MG63 (cell line): Measurements from ENCODE around the gene DNAAF1. TPM values are rescaled to one million over a fixed set of nuclear protein-coding genes. Genes with fewer than 3 reads are reported as not detected.
"Not testable (repeated sequence)": the region's sequence is repeated elsewhere in the genome, so short reads cannot be mapped to it uniquely, and the experiment has no call there.

Experiments
- DNase-seq: peaks from one replicate; pipeline ENCODE4 v3.0.0-alpha.2; 2020
- H3K27me3 ChIP-seq: fragments of 250-450 bp; sonication (Bioruptor Pico); 2 replicates; pipeline ENCODE4 v1.5.1; 2020; ENCODE audit warnings: mild to moderate bottlenecking, moderate library complexity
- H3K36me3 ChIP-seq: fragments of 250-450 bp; sonication (Bioruptor Pico); 2 replicates; pipeline ENCODE4 v1.5.1; 2020; ENCODE audit warnings: mild to moderate bottlenecking, moderate library complexity
- H3K4me3 ChIP-seq: fragments of 250-450 bp; sonication (Bioruptor Pico); 2 replicates; pipeline ENCODE4 v1.5.1; 2020; ENCODE audit warnings: mild to moderate bottlenecking, moderate library complexity
- H3K9me3 ChIP-seq: fragments of 250-450 bp; sonication (Bioruptor Pico); 2 replicates; pipeline ENCODE4 v1.5.1; 2020; ENCODE audit warnings: mild to moderate bottlenecking, moderate library complexity
- total RNA-seq: library from RNA; depleted of rRNA; stranded (reverse); fragments of >200 nt; shearing (Covaris generic); gene quantifications from 2 replicates; pipeline ENCODE4 v1.2.3, GENCODE V29; 2014; ENCODE audit warnings: low replicate concordance

Gene DNAAF1
- total RNA-seq, 1 experiment from 2014 or later = not detected

DNA sequence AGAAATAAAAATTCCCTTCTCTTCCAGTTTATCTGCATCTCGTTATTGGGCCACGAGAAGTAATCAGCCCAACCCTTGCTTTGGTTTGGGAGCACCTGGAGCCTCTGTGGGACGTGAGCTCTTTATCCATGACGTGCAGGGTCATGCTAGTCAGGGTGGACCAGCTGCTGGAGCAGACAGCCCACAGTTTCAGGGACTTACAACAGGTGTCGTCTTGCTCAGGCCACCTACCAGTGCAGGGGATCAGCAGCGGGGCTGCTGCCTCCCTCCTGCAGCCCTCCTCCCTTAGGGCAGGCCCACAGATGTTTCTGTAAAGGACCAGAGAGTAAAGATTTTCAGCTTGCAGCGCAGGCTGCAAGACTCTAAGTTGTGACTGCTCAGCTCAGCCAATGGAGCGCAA lies 62.8 kb downstream of the DNAAF1 start:
- no peak for DNase-seq
- Histone ChIP-seq H3K9me3 (no peaks in the 10 kb centered on the region), H3K4me3 (no peak overlapping the region), H3K36me3 (no peaks in the 10 kb centered on the region), H3K27me3 (no peaks in the 10 kb centered on the region)

DNA sequence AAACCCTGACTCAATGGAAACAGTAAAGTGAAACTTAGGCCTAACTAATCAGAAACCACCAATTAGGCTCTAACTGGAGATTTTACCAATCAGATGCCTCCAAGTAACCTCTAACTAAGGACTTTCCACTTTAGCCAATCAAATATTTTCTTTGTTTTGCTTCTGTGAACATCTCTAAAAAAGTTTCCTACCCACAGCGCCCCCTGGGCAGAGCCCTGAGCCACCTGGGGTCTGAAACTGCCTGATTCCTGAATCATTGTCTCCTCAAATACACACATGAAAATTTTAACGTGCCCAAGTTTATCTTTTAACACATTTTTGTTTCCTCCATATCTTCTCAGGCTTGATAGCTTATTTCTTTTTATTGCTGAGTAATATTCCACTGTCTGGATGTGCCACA lies 64.9 kb downstream of the DNAAF1 start:
- DNase-seq = no peak
- no peaks in the 10 kb centered on the region for H3K36me3 ChIP-seq

DNA sequence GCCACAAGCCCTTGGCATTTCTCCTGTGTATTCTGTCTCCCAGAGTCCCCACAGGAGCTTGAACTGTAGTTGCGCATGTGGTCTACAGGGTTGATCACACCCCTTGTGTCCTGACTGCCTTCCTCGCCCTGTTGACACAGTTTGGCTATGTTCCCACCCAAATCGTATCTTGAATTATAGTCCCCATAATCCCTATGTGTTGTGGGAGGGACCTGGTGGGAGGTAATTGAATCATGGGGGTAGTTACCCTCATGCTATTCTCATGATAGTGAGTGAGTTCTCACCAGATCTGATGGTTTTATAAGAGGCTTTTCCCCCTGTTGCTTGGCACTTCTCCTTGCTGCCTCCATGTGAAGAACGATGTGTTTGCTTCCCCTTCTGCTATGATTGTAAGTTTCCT lies 67.0 kb downstream of the DNAAF1 start:
- Histone ChIP-seq H3K36me3 (no peaks in the 10 kb centered on the region), H3K4me3 (no peak overlapping the region), H3K9me3 (no peaks in the 10 kb centered on the region), H3K27me3 (no peaks in the 10 kb centered on the region)
- no peak for DNase-seq

More for the DNA sequence above, 64.9 kb downstream of the DNAAF1 start:
- H3K4me3 ChIP-seq = no peak overlapping the region
- H3K9me3 ChIP-seq = no peaks in the 10 kb centered on the region
- no peaks in the 10 kb centered on the region for H3K27me3 ChIP-seq

DNA sequence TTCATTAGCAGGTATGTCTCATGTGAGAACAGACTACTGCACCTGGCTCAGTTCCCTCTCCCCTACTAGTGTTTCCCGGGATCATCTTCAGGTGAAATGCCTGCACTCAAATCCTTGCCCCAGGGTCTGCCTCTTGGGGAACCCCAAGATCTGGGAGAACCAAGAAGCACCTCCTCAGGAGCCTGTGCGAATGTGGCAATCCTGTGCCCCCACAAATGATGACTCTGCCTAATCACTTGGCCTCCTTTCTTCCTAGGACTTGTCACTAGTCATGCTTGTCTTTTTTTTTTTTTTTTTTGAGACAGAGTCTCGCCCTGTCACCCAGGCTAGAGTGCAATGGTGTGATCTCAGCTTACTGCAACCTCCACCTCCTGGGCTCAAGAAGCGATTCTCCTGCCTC lies 67.5 kb downstream of the DNAAF1 start:
- DNase-seq = no peak
- Histone ChIP-seq H3K9me3 (no peaks in the 10 kb centered on the region), H3K27me3 (no peaks in the 10 kb centered on the region), H3K4me3 (no peak overlapping the region), H3K36me3 (no peaks in the 10 kb centered on the region)

DNA sequence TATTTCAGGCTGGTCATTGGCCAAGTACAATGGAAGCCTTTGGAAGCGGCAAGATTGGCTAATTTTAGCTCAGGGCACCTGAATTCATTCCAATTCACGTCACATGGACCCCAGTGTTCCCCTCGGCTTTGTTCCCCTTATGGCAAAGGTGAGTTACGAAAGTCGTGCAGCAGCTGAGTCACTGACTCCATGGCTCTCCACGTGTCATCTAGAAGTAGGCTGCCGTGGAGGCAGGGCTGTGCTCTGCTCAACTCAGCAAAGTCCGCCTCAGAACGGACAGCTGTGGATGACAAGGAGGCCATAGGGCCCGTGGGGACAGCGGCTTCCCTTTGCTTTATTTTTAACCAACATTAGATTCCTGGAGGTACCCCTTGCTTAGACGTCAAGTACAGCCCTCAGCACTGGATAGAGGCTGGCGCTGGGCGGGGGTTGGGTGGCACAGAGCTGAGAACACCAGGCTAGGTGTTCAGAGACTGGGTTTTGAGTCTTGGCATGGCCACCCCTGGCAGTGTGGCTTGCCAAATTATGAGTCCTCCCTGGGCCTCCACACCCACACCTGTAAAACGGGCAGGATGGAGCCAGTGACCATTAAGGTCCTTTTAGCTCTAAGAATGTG lies 69.5 kb downstream of the DNAAF1 start:
- H3K36me3 ChIP-seq = no peaks in the 10 kb centered on the region
- H3K4me3 ChIP-seq = no peak overlapping the region
- H3K9me3 ChIP-seq = no peaks in the 10 kb centered on the region
- DNase-seq = no peak
- H3K27me3 ChIP-seq = no peaks in the 10 kb centered on the region

DNA sequence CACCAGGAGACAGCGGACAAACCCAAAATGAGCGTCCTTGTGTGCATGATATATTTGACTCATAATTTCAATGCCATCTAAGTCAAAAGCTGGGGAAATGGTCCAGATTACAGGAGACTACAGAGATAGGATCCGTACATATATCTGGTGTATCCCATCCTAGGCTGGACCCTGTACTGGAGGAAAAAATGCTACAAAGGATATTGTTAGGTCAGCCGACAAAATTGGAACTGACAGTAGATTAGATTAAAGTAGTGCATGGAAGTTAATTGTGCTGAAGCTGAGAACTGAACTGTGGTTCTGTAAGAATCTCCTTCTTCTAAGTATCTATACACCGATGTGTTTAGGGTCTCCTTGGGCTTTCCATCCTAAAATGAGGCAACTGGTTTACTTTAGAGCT lies 70.4 kb downstream of the DNAAF1 start:
- H3K27me3 ChIP-seq = no peaks in the 10 kb centered on the region
- DNase-seq = no peak
- H3K9me3 ChIP-seq = no peaks in the 10 kb centered on the region
- H3K4me3 ChIP-seq = no peak overlapping the region
- no peaks in the 10 kb centered on the region for H3K36me3 ChIP-seq

DNA sequence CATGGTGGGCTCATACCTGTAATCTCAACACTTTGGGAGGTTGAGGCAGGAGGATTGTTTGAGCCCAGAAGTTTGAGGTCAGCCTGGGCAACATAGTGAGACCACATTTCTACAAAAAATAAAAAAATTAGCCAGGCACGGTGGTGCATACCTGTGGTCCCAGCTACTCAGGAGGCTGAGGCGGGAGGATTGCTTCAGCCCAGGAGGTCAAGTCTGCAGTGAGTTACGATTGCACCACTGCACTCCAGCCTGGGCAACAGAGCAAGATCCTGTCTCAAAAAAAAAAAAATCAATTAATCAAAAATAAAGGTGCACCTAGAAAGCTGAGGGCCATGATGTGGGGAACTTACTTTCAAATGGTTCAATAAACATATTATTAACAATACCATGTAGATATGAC lies 71.0 kb downstream of the DNAAF1 start:
- H3K27me3 ChIP-seq, H3K36me3 ChIP-seq, H3K4me3 ChIP-seq, H3K9me3 ChIP-seq, DNase-seq: not testable (repeated sequence)

DNA sequence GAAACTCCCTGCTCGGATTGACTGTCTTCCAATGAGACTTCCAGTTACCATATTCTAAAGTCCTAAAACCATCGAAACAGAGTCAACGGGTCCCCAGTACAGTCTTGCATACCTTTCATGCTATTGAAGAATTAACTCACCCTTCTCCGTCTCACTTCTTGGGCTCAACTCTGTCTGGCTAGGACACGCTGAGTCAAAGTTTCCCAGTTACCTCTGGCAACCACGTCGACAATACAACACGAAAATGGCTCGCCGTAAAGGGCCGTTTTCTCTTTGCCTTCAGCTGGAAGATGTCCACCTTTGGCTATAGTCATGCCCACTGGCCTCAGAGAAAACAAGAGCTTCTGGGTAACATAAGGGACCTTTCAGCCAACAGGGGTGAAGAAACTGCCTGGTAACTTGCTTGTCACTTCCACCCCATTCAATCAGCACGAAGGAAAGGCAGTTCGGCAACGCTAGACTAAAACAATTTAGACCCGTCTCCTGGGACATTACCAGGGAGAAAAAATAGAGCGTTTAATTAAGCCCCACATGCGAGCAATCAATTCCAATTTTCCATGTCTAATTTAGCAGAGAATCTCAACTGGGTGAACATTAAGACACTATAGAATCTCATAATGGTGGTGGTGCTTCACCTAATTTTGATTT lies 73.2 kb downstream of the DNAAF1 start:
- no peaks in the 10 kb centered on the region for H3K36me3 ChIP-seq
- DNase-seq = no peak
- H3K27me3 ChIP-seq = no peaks in the 10 kb centered on the region
- no peak overlapping the region for H3K4me3 ChIP-seq
- H3K9me3 ChIP-seq = no peaks in the 10 kb centered on the region

DNA sequence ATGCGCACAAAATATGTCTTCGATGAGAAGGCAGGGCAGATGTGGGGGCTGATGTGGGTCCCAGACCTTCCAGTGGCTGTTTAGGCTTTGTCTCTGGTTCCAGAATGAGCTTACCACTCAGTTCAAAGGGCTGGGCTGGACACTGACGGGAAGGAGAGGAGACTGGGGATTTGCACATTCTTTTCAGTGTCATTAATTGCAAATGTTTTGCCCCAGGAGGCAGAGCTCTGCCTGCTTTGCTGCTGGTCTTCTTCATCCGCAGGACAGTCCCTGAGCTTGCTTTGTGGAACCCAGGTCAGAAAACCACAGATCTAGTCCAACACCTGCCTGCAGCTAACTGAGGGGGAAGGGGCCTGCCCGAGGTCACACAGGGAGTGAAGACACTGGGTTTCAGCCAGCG lies 73.8 kb downstream of the DNAAF1 start:
- Histone ChIP-seq H3K36me3 (no peaks in the 10 kb centered on the region), H3K27me3 (no peaks in the 10 kb centered on the region), H3K4me3 (no peak overlapping the region), H3K9me3 (no peaks in the 10 kb centered on the region)
- no peak for DNase-seq

DNA sequence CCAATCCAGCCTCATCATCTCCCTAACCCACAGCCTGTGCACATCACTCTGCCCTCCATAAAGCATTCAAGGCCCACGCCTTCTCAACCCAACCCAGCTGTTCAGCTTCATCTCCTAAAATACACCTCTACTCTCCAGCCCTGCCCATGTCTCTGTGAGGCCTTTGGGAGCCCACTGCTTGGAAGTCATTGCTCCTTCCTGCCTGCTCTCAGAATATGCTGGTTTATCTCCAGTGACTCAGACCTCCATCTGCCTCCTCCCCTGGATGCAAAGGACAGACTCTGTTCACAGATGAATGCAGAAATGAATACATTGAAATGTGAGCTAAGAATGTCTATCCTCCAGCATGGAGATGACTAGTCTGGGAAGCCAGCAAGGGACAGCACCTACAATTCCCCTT lies 75.7 kb downstream of the DNAAF1 start:
- H3K27me3 ChIP-seq = no peaks in the 10 kb centered on the region
- no peak overlapping the region for H3K4me3 ChIP-seq
- no peak for DNase-seq
- no peaks in the 10 kb centered on the region for H3K9me3 ChIP-seq
- no peaks in the 10 kb centered on the region for H3K36me3 ChIP-seq

DNA sequence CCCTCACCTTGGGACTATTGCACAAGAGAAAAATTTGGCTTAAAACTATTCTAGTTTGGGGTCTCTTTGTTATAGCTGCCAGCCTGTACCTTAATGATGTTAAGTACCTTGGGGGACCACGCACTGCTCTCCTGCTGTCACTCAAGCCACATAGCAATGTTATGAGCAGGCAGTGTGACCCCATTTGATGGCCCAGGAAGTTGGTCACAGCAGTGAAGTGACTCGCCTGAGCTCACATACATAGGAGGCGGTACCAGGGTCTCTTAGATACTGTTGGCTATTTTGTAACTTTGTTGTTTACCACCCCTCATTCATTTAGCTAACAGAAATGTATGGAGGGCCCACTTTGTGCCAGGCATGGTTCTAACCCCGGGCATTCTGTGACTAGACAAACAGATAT lies 78.3 kb downstream of the DNAAF1 start:
- H3K9me3 ChIP-seq = no peaks in the 10 kb centered on the region
- H3K36me3 ChIP-seq = no peaks in the 10 kb centered on the region
- no peak overlapping the region for H3K4me3 ChIP-seq
- DNase-seq = no peak
- no peaks in the 10 kb centered on the region for H3K27me3 ChIP-seq

DNA sequence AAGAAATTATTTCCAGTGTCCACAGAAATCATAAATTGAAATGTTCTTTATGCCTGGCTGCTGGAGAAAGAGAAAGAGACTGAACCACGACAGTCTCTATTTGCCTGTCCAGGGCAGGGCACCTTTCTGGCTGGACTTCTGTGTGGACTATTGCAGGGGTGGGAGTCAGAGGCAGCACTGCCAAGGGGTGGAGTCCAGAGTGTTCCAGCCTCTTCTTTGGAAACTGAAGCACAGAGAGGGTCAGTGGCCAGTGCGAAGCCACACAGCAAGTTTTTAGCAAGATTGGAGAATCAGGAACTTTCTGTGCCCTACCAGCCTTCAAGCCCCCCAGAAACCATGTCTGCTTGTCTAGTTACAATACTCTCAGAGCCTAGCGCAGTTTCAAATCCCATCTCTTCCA lies 79.4 kb downstream of the DNAAF1 start:
- no peaks in the 10 kb centered on the region for H3K27me3 ChIP-seq
- DNase-seq = no peak

DNA sequence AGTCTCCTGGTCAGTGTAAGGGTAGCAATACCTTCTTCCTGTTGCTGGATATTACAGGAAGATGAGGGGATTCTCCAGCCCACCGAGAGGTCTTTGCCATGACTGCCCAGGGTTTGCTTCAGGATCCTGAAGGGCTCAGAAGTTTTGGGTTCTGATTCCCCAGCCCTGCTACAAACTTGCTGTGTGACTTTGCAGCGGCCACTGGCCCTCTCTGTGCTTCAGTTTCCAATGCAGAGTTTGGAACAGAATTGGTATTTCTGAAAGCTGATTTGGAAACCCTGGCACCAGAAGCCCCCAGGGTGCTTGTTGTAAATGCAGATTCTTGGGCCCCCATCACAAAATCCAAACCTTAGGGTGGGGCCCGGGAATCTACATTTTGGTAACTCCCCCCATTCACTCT lies 80.0 kb downstream of the DNAAF1 start:
- no peak for DNase-seq
- Histone ChIP-seq H3K27me3 (no peaks in the 10 kb centered on the region), H3K9me3 (no peaks in the 10 kb centered on the region), H3K36me3 (no peaks in the 10 kb centered on the region), H3K4me3 (no peak overlapping the region)

More for the DNA sequence above, 79.4 kb downstream of the DNAAF1 start:
- H3K36me3 ChIP-seq = no peaks in the 10 kb centered on the region
- no peak overlapping the region for H3K4me3 ChIP-seq
- H3K9me3 ChIP-seq = no peaks in the 10 kb centered on the region

DNA sequence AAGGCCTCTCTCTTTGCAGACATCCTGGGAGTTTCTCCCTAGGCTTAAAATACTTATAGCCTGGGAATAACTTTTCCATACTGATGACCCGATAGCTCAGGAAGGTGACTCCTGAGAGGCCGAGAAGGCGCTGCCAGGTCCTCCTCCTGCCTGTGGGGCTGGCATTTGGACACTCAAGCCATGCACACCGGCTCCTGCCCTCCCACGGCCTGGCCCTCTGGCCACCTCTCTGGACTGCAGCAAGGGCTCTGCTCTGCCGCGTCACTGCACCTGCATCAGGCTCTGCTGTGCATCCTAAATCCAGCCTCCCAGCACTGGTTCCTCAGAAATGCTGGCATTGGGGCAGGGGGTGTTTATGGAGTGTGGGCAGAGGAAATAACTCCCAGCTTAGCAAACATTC lies 80.5 kb downstream of the DNAAF1 start:
- no peaks in the 10 kb centered on the region for H3K9me3 ChIP-seq
- H3K36me3 ChIP-seq = no peaks in the 10 kb centered on the region
- no peak overlapping the region for H3K4me3 ChIP-seq
- H3K27me3 ChIP-seq = no peaks in the 10 kb centered on the region
- no peak for DNase-seq

DNA sequence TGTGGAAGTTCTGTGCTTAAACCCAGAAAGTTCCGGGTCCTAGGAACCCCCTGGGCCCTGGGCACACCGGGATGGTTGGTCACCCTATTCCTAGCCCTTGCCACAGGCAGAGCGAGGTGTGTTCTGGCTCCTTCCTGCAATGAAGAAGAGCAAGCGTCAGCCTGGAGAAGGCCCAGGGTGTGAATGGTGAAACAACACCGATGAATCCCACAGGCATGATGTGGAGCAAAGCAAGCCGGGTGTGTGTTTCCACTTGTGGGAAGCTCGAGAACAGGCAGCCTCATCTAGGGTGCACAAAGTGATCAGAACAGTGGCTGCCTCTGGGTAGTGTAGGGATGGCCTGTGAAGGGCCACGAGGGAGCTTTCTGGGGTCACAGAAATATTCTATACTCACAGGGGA lies 80.9 kb downstream of the DNAAF1 start:
- Histone ChIP-seq H3K9me3 (no peaks in the 10 kb centered on the region), H3K36me3 (no peaks in the 10 kb centered on the region), H3K27me3 (no peaks in the 10 kb centered on the region), H3K4me3 (no peak overlapping the region)
- DNase-seq = no peak
